ENCODE measurements around the gene CEP97.

Gene CEP97

GRCh38 chr3:101816215-101817149, 92.1 kb downstream of the CEP97 start:
- DNase-seq: no peak

- no peak for DNase-seq
Observed at GRCh38 chr3:101817992-101818391, 93.6 kb downstream of the CEP97 start.

GRCh38 chr3:101819649-101820206, 95.3 kb downstream of the CEP97 start:
- no peak for DNase-seq
